Fibroblast of the aortic adventitia (primary cell): ENCODE results near the gene PCDHA12. TPM values are rescaled to one million over a fixed set of nuclear protein-coding genes. Genes with fewer than 3 reads are reported as not detected.
A peak's percentile ranks its signal among the peaks of the same experiment; 100 is the strongest.
"Not testable (repeated sequence)": the region's sequence is repeated elsewhere in the genome, so short reads cannot be mapped to it uniquely, and the experiment has no call there.

Source experiments
- DNase-seq: peaks from one replicate; pipeline ENCODE4 v3.0.0-alpha.2; 2010; ENCODE audit warnings: low read depth
- H3K4me3 ChIP-seq: 2 replicates; pipeline ENCODE4 v1.5.1; 2011; ENCODE audit warnings: low read depth, mild to moderate bottlenecking, control low read depth, low read length, moderate library complexity
- total RNA-seq: library from RNA; depleted of rRNA; stranded (reverse); fragments of >200 nt; gene quantifications from 2 replicates; pipeline ENCODE4 v1.2.3, GENCODE V29; 2012; ENCODE audit warnings: low replicate concordance
- TF ChIP-seq, protein P1 (sequence below): IDR thresholded peaks from 2 replicates; pipeline ENCODE4 v1.5.1; 2011; ENCODE audit warnings: mild to moderate bottlenecking, low read length, control low read depth, inconsistent platforms; ENCODE audit not compliant: insufficient read depth

The PCDHA12 gene, protein sequence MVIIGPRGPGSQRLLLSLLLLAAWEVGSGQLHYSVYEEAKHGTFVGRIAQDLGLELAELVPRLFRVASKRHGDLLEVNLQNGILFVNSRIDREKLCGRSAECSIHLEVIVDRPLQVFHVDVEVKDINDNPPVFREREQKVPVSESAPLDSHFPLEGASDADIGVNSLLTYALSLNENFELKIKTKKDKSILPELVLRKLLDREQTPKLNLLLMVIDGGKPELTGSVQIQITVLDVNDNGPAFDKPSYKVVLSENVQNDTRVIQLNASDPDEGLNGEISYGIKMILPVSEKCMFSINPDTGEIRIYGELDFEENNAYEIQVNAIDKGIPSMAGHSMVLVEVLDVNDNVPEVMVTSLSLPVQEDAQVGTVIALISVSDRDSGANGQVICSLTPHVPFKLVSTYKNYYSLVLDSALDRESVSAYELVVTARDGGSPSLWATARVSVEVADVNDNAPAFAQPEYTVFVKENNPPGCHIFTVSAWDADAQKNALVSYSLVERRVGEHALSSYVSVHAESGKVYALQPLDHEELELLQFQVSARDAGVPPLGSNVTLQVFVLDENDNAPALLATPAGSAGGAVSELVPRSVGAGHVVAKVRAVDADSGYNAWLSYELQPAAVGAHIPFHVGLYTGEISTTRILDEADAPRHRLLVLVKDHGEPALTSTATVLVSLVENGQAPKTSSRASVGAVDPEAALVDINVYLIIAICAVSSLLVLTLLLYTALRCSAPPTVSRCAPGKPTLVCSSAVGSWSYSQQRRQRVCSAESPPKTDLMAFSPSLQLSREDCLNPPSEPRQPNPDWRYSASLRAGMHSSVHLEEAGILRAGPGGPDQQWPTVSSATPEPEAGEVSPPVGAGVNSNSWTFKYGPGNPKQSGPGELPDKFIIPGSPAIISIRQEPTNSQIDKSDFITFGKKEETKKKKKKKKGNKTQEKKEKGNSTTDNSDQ
- 0.09 and 0.33 TPM in 2 replicates for total RNA-seq

DNA sequence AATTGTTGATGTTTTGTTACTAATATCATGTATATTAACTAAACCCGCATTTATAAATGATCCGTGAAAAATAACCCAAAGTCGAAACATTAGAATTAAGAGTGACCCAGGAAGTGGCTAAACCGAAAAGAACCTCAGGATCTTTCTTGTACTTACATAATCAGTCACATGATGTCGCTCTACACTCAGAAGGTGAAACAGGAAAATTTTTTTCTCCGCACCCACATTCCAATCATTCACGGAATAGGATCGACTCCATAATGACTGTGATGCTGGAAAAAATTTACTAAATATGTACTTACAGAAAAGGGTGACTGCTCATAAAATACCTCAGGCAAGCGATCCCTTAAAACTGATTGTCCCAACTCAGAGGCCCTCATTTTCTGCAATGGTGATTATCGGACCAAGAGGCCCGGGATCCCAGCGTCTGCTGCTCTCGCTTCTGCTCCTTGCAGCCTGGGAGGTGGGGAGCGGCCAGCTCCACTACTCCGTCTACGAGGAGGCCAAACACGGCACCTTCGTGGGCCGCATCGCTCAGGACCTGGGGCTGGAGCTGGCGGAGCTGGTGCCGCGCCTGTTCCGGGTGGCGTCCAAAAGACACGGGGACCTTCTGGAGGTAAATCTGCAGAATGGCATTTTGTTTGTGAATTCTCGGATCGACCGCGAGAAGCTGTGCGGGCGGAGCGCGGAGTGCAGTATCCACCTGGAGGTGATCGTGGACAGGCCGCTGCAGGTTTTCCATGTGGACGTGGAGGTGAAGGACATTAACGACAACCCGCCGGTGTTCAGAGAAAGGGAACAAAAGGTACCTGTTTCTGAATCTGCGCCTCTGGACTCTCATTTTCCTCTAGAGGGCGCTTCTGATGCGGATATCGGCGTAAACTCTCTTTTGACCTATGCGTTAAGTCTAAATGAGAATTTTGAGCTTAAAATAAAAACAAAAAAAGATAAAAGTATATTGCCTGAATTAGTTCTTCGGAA, at the start of gene PCDHA12:
TSS of gene PCDHA12 (plus strand) at position 224 of the 981 bp plus-strand sequence. CDS start at position 389, 165 bp downstream.
- TF ChIP-seq, protein P1, sequence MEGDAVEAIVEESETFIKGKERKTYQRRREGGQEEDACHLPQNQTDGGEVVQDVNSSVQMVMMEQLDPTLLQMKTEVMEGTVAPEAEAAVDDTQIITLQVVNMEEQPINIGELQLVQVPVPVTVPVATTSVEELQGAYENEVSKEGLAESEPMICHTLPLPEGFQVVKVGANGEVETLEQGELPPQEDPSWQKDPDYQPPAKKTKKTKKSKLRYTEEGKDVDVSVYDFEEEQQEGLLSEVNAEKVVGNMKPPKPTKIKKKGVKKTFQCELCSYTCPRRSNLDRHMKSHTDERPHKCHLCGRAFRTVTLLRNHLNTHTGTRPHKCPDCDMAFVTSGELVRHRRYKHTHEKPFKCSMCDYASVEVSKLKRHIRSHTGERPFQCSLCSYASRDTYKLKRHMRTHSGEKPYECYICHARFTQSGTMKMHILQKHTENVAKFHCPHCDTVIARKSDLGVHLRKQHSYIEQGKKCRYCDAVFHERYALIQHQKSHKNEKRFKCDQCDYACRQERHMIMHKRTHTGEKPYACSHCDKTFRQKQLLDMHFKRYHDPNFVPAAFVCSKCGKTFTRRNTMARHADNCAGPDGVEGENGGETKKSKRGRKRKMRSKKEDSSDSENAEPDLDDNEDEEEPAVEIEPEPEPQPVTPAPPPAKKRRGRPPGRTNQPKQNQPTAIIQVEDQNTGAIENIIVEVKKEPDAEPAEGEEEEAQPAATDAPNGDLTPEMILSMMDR: no peak
- DNase-seq: no peak
- H3K4me3 ChIP-seq: no peak within 1 kb of the TSS

DNA sequence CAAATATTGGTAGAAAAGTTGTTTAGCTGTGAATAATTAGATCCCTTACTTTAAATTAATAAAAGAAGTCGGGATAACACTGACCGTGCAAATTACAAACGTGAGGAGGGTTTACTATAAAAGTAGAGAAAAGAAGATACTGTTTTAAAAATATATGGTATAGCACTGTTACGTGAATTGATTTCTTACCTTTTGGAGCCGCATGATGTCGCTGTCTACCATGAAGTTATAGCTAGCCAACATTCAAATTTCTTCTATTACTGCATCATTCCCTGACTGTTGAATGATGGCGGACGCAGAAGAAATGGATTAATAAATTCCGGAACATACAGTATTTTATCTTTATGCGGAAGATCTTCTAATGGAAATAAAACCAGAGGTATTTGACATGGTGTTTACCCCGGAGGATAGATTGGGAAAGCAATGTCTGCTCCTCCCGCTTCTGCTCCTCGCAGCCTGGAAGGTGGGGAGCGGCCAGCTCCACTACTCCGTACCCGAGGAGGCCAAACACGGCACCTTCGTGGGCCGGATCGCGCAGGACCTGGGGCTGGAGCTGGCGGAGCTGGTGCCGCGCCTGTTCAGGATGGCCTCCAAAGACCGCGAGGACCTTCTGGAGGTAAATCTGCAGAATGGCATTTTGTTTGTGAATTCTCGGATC, 47.3 kb upstream of the PCDHA12 start, which contains the start of gene PCDHA6:
TSS of gene PCDHA6 (plus strand) at position 257 of the 658 bp plus-strand sequence. CDS start at position 389, 132 bp downstream.
- TF ChIP-seq, protein P1: no peak
- no peak within 1 kb of the TSS for H3K4me3 ChIP-seq
- DNase-seq: no peak

DNA sequence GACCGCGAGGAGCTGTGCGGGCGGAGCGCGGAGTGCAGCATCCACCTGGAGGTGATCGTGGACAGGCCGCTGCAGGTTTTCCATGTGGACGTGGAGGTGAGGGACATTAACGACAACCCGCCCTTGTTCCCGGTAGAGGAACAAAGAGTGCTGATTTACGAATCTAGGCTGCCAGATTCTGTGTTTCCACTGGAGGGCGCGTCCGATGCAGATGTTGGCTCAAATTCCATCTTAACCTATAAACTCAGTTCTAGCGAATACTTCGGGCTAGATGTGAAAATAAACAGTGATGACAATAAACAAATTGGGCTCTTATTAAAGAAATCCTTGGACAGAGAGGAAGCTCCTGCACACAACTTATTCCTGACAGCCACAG, 46.8 kb upstream of the PCDHA12 start:
- TF ChIP-seq, protein P1: no peak
- H3K4me3 ChIP-seq: no peak overlapping the region
- no peak for DNase-seq

DNA sequence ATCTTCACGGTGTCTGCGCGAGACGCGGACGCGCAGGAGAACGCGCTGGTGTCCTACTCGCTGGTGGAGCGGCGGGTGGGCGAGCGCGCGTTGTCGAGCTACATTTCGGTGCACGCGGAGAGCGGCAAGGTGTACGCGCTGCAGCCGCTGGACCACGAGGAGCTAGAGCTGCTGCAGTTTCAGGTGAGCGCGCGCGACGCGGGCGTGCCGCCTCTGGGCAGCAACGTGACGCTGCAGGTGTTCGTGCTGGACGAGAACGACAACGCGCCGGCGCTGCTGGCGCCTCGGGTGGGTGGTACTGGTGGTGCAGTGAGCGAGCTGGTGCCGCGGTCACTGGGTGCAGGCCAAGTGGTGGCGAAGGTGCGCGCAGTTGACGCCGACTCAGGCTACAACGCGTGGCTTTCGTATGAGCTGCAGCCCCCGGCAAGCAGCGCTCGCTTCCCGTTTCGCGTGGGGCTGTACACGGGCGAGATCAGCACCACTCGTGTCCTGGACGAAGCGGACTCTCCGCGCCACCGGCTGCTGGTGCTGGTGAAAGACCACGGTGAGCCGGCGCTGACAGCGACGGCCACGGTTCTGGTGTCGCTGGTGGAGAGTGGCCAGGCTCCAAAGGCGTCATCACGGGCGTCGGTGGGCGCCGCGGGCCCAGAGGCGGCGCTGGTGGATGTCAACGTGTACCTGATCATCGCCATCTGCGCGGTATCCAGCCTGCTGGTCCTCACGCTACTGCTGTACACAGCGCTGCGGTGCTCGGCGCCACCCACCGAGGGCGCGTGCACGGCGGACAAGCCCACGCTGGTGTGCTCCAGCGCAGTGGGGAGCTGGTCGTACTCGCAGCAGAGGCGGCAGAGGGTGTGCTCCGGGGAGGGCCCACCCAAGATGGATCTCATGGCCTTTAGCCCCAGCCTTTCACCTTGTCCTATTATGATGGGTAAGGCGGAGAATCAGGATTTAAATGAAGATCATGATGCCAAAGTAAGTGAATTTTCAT, 45.3 kb upstream of the PCDHA12 start:
- DNase-seq, H3K4me3 ChIP-seq: not testable (repeated sequence)

DNA sequence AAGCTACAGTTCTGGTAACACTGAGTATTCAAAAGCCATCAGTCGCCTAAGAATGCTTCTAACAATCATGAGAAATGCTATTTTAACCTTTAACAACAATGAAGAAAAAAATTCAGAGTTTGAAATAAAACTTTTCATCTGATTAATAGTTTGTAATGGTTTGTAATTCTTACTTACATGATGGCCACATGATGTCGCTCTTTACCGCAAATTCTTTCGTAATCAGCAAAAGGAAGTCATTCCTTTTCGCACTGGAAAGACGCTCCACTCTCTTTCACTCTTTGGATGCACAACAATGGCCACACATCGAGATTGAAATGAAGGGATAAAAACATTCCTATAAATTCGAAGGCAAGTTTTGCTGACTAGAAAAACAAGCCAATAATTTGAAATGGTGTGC, 41.1 kb upstream of the PCDHA12 start, which contains the start of gene PCDHA7:
TSS of gene PCDHA7 (plus strand) at position 277 of the 400 bp plus-strand sequence. CDS start at position 392, 115 bp downstream.
- peak; percentile 22 for DNase-seq
- TF ChIP-seq, protein P1: no peak
- peak within 1 kb of the TSS; percentile 22 for H3K4me3 ChIP-seq

DNA sequence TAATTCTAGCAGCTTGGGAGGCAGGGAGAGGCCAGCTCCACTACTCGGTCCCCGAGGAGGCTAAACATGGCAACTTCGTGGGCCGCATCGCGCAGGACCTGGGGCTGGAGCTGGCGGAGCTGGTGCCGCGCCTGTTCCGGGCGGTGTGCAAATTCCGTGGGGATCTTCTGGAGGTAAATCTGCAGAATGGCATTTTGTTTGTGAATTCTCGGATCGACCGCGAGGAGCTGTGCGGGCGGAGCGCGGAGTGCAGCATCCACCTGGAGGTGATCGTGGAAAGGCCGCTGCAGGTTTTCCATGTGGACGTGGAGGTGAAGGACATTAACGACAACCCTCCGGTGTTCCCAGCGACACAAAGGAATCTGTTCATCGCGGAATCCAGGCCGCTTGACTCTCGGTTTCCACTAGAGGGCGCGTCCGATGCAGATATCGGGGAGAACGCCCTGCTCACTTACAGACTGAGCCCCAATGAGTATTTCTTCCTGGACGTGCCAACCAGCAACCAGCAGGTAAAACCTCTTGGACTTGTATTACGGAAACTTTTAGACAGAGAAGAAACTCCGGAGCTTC, 40.6 kb upstream of the PCDHA12 start:
- not testable (repeated sequence) for DNase-seq
- H3K4me3 ChIP-seq: peak overlapping the region; percentile 22
